ENCODE results near the gene CATSPERD.
A peak's percentile ranks its signal among the peaks of the same experiment; 100 is the strongest.

Gene CATSPERD

GRCh38 chr19:5806133-5806489 lies 85.7 kb downstream of the CATSPERD start:
- no peak for DNase-seq (ENCODE audit: low read depth)

- DNase-seq (ENCODE audit: low read depth): no peak
Measured at GRCh38 chr19:5806905-5807304, 86.5 kb downstream of the CATSPERD start.

GRCh38 chr19:5808120-5808816 lies 87.8 kb downstream of the CATSPERD start:
- no peak for DNase-seq (ENCODE audit: low read depth)

GRCh38 chr19:5809053-5809452 lies 88.6 kb downstream of the CATSPERD start:
- DNase-seq (ENCODE audit: low read depth): no peak

GRCh38 chr19:5809469-5809868 lies 89.0 kb downstream of the CATSPERD start:
- no peak for DNase-seq (ENCODE audit: low read depth)

- DNase-seq (ENCODE audit: low read depth): no peak
Measured at GRCh38 chr19:5811117-5811516, 90.7 kb downstream of the CATSPERD start.

GRCh38 chr19:5814123-5814851 lies 93.8 kb downstream of the CATSPERD start:
- no peak for DNase-seq (ENCODE audit: low read depth)

- DNase-seq (ENCODE audit: low read depth): no peak
Measured at GRCh38 chr19:5814852-5815246, 94.4 kb downstream of the CATSPERD start.

- no peak for DNase-seq (ENCODE audit: low read depth)
Measured at GRCh38 chr19:5817218-5817617, 96.8 kb downstream of the CATSPERD start.

- DNase-seq (ENCODE audit: low read depth): no peak
Measured at GRCh38 chr19:5818594-5818993, 98.2 kb downstream of the CATSPERD start.

- DNase-seq (ENCODE audit: low read depth): no peak
Measured at GRCh38 chr19:5820785-5821184, 100.3 kb downstream of the CATSPERD start.

GRCh38 chr19:5821521-5822180 lies 101.2 kb downstream of the CATSPERD start:
- no peak for DNase-seq (ENCODE audit: low read depth)

- DNase-seq (ENCODE audit: low read depth): no peak
Measured at GRCh38 chr19:5822181-5822844, 101.9 kb downstream of the CATSPERD start.

- no peak for DNase-seq (ENCODE audit: low read depth)
Measured at GRCh38 chr19:5823579-5824281, 103.3 kb downstream of the CATSPERD start.

GRCh38 chr19:5824751-5825150 lies 104.3 kb downstream of the CATSPERD start:
- DNase-seq (ENCODE audit: low read depth): no peak

GRCh38 chr19:5825178-5825577 lies 104.7 kb downstream of the CATSPERD start:
- no peak for DNase-seq (ENCODE audit: low read depth)

- DNase-seq (ENCODE audit: low read depth): no peak
Measured at GRCh38 chr19:5826531-5827341, 106.3 kb downstream of the CATSPERD start.

GRCh38 chr19:5827342-5827890 lies 107.0 kb downstream of the CATSPERD start:
- no peak for DNase-seq (ENCODE audit: low read depth)

GRCh38 chr19:5827891-5828660 lies 107.6 kb downstream of the CATSPERD start:
- peak; percentile 95 for DNase-seq (ENCODE audit: low read depth)
